C1 segment of cervical spinal cord (tissue), 14 donors: ENCODE measurements around the gene EXOC4.
A peak's percentile ranks its signal among the peaks of the same experiment; 100 is the strongest.

Experiments
- DNase-seq, 14 donors: peaks; one replicate each; lab custom pipeline; 2025; lab: John Stamatoyannopoulos, UW

Gene EXOC4

GRCh38 chr7:134022286-134022911 lies 769.5 kb downstream of the EXOC4 start:
- peak in 1 of 14 donors; percentile 58 for DNase-seq

DNA sequence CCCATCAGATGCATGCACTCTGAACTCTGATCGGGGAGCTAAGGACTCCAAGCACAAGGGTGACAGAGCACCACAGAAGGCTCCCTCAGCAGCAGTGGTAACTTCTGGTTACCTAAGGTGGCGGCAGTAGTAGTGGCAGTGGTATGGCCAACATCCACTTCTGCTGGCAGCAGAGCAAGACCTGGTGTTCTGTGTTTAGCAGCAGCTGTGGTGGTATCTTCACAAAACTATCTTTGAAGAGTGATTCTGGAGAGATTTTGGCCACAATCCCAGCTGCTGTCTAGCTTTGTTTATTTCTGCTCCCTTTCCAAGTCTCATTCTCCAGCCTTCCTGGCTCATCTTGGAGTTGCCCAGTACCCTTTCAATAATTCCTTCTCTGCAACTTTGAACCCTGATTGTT lies 771.9 kb downstream of the EXOC4 start:
- no peak for DNase-seq

- DNase-seq: no peak
These were observed 776.0 kb downstream of the EXOC4 start for GRCh38 chr7:134028853-134029252.

DNA sequence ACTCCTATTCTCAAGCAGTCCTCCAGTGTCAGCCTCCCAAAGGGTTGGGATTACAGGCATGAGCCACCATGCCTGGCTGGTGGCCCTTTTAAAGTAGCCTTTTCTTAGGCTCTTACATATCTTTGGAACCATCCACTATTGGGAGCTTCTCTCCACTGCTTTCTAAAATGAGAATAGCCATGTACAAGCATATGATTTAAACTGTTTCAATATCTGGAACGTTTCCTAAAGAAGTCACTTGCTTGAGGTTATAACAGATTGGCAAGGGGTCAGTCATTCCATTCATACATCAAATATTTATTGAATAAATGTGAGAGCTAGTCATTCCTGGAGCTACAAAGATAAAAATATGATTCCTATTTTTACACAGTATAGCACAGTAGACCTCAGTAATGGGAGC lies 776.9 kb downstream of the EXOC4 start:
- DNase-seq: no peak

DNA sequence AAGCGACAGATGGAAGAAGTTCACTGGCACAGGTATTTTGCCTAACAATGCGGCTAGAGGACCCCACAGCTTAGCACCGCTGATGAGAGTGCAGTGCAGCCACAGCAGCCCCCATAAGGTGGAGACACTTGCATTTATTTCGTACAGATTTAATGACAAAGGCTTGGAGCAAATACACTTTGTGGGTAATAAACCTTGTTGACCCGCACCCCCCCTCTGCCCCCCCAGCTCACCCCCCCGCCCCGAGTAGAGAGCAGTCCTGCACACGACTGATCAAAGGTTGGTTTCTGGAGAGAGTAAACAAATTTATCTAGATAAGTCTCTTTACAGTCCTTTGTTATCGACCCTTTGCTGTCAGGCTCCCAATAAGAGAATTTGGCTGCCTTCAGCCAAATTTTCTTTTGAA lies 777.6 kb downstream of the EXOC4 start:
- no peak for DNase-seq

- no peak for DNase-seq
These were observed 779.1 kb downstream of the EXOC4 start for GRCh38 chr7:134031835-134032617.

DNA sequence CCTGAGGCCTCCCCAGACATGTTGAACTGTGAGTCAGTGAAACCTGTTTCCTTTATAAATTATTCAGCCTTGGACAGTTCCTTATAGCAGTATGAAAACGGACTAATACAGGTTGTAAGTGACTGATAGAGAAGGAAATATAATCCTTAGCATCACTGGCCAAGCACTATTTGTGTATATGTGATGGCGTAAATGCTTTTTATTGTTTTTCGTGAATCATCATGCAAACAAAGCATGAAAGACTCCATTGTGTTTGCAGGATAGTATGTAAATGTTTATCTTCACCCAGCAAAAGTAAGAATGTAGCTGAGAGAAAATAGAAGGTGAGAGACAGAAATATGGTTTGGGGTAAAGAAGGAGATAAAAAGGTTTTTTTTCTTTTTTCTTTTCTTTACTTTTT lies 781.8 kb downstream of the EXOC4 start:
- DNase-seq: no peak

DNA sequence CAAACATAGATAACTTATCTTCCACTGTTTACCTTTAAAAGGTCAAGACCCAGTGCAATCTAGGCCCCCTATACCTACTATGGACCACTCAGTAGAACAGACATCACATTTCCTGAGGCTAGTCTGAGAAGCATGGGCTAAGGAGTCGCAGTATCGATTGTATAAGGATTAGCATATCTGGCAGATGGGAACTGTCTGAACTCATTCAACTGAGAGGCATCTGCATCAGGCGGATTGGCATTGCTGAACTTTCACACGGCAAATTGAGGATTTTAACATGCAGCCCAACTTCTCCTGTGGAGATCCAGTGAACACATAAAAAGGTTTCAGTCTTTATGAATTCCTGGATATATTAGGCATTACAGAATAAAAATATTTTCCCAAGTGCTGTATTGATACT lies 785.1 kb downstream of the EXOC4 start:
- DNase-seq: no peak

GRCh38 chr7:134040988-134041387 lies 788.1 kb downstream of the EXOC4 start:
- no peak for DNase-seq

- no peak for DNase-seq
These were observed 788.6 kb downstream of the EXOC4 start for GRCh38 chr7:134041477-134041876.

GRCh38 chr7:134042307-134042706 lies 789.4 kb downstream of the EXOC4 start:
- no peak for DNase-seq

GRCh38 chr7:134044682-134045081 lies 791.8 kb downstream of the EXOC4 start:
- no peak for DNase-seq

- DNase-seq: no peak
These were observed 792.8 kb downstream of the EXOC4 start for GRCh38 chr7:134045716-134046115.

DNA sequence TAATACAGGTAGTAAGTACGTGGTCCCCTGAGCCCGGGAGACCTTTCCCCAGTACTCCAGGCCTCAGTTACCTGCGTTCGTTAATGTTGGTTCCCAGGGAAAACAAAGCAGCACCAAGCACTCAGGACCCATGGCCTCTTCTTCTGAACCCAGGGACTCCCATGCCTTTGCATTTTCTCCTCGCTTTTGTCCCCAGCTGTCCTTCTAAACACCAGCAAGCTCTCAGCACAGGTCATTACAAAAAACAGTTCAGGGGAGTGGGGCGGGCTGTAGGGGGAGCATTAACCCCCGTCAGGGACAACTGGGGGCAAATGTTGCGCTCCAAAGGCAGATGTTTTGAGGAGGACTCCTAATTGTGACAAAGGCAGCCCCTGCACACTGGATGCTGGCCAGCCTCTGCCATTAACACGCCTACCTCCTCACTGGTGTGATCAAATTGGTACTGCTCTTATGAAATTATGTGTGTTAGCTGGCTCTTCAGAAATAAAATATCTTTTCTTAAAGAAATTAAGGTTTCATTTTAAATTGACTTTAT lies 793.8 kb downstream of the EXOC4 start:
- no peak for DNase-seq

GRCh38 chr7:134047675-134048074 lies 794.8 kb downstream of the EXOC4 start:
- no peak for DNase-seq

GRCh38 chr7:134048166-134048565 lies 795.3 kb downstream of the EXOC4 start:
- DNase-seq: no peak

- DNase-seq: no peak
These were observed 798.1 kb downstream of the EXOC4 start for GRCh38 chr7:134051020-134051419.

DNA sequence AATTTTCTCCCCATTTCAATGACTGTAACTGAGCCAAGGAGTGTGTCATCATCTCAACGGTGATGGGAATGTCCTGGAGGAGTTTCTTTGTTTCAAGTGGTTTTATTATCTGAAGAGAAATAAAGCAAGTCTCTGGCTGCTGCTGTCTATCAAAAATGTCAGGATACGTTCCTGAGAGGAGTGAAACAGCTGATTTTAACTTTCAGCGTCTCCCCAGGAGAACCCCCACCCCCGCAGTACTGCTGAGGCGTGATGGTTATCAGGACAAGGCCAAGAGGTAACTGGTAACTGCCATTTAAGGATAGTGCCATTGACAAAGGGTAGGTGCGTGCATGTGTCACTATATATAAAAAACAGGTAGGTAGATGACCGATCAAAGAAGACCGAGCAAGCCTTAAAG lies 803.9 kb downstream of the EXOC4 start:
- no peak for DNase-seq

GRCh38 chr7:134058521-134058920 lies 805.6 kb downstream of the EXOC4 start:
- DNase-seq: no peak

DNA sequence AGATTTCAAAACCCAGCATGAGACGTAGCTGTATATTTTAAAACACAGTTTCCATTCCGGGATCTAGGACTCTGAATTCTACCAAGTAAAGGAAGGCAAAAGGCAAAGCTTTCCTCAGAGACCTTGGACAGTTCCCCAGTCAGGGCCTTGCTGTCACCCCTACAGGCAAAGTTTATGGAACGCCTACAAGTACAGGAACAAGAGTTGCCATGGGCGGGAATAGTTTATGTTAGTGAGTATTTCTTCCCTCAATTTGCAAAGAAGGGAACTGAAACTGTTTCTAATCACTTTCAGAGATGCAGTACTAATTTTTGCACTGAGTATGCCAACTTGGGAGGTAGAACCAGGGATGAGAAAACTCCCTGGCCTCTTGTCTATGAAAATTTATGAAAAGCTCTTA lies 806.1 kb downstream of the EXOC4 start:
- DNase-seq: no peak

DNA sequence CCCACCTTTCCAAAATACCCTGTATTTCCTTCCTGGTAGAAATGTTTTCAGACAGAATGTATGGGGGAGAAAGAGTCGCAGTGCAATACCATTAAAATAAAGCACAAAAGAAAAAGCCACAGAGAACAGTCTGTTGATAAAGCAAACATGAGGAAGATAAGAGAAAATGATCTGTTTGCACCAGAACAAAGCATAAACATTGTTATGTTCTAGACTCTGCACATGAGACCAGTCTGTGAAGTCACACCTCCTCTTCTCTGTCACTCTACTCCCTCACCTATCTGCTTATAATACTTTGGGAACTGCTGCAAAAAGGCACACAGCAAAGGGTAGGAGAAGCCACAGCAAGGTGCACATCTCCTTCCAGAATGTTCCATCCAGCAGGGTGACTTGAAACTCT lies 807.0 kb downstream of the EXOC4 start:
- no peak for DNase-seq

- DNase-seq: no peak
These were observed 808.0 kb downstream of the EXOC4 start for GRCh38 chr7:134060874-134061273.

DNA sequence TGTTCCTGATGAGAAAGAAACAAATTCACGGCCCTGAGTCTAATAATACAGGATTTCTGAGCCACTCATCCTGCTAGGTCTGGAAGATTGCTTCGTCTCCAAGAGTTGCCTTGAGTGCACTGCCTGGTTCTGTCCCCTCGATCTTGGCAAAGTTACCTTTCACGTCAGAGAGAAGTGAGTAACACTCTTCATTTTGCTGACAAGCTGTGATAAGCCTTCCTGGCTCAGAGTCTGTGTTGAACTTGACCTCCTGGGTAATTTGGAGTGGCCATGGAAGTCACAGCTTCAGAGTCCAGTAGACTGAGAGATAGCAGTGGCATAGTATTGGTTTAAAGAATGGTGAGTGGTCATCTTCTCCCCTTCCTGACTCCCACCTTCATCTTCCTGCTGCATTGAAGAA lies 809.6 kb downstream of the EXOC4 start:
- DNase-seq: no peak
